Islet precursor cell (in vitro differentiated cells): ENCODE data around the gene XPO6.
A peak's percentile ranks its signal among the peaks of the same experiment; 100 is the strongest.

Experiments
- DNase-seq: peaks from one replicate; pipeline ENCODE4 v3.0.0-alpha.2; 2018

Gene XPO6

DNA sequence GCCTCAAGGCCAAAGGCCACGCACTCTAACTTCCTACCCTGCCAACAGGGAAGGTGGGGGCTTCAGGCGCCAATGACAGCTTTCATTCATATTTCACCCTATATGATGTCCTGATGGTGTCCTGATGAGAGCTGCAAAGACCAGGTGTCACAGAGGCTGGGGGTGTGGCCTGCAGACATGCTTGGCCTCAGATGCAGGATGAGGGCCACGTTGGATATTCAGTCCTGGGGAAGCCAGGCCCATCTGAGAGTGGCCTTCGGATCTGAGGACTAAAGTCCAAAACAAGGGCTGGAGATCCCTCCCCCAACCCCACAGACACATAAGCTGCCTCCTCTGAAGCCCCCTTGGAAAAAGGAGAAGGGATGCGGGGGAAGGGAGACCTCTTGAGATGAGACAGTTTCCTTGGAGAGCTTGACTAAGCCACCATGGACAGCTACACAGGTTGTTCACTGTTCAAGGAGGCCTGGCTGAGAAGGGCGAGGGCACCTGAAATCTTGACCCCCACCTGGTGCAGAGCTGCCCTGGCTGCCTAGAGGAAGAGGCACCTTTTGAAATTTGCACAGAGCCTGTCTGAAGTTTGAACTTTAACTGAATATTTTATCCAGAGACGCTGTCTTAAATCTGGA is 124.0 kb downstream of the XPO6 start:
- DNase-seq: no peak

DNA sequence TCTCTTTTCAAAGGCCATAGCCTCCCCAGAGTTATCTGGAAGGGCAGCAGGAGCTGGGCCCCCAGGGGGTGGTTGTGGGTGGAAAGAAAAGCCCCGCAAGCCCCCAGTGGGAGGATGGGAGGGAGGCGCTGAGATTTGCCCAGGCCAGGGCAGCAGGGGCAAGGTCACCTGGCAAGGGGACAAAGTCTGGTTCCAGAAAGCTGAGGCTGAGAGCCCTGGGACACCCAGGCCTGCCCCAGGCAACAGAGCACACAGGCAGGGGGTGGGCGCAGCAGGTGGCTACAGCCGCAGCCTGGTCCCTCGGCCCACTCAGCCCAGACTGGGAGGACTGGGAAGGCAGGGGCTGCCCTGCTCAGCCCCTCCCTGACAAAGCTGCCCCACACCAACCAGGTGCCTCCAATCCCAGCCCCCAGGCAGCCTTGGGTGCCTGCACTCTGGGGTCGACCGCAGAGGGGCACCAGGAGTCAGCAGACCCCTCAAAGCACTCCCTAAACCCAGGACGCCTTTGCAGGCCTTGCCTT is 124.6 kb downstream of the XPO6 start:
- no peak for DNase-seq

DNA sequence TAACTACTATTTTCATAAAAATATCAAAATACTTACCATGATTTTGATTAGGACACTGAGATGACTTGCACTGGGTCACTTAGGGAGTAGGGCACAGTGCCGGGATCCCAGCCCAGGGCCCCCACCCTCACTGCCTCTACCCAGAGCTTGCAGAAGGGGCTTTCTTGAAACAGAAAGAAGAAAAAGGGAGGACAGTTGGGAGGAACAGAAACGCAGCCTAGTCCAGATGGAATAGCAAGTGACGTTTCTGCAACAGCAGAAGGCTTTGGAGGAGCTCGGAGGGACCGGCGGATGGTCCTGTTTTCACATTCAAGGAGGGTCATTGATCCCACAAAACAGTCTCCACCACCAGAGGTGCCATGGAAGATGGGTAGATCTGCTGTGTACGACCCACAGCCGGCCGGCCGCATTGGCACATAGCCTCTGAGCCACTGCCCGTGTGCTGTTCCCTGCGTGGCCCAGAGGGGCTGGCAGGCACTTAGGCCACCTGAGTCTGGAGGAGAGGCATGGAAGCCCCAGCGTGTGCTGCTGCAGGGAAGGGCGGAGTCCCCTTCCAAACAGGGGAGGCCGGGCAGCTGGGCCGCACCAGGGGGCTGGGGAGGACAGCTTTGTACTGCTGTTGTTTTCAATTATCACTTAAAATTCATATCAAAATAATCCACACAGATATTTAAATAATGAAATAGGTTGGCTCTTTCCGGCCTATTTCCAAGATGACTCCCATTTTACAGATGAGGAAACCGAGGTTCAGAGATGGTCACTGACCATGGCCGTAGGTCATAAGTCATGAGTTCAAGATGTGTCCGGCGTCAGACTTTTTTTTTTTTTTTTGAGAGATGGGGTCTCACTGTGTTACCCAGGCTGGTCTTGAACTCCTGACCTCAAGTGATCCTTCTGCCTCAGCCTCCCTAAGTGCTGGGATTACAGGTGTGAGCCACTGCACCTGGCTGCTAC is 125.3 kb downstream of the XPO6 start:
- no peak for DNase-seq

DNA sequence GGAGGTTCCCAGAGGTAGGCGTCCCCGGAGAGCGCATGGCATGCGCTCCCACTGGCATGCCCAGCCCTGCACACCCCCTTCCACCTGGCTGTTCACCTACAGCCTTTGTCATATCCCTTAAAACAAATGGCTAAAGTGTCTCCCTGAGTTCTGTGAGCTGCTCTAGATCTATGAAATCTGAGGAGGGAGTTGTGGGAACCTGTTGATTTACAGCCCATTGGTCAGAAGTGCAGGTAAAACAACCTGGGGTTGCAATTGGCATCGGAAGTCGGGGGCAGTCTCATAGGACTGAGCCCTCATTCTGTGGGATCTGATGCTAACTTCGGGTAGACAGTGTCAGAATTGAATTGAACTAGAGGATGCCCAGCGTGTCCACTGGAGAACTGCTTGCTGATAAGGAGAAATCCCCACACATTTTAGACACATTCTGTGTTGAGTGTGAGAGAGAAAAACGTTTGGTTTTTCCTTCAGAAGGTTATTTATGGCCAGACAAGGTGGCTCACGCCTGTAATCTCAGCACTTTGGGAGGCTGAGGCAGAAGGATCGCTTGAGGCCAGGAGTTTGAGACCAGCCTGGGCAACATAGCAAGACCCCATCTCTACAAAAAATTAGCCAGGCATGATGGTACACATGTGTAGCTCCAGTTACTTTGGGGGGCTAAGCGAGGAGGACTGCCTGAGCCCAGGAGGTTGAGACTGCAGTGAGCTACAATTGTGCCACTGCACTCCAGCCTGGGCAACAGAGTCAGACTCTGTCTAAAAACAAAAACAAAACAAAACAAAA is 126.2 kb downstream of the XPO6 start:
- DNase-seq: no peak

DNA sequence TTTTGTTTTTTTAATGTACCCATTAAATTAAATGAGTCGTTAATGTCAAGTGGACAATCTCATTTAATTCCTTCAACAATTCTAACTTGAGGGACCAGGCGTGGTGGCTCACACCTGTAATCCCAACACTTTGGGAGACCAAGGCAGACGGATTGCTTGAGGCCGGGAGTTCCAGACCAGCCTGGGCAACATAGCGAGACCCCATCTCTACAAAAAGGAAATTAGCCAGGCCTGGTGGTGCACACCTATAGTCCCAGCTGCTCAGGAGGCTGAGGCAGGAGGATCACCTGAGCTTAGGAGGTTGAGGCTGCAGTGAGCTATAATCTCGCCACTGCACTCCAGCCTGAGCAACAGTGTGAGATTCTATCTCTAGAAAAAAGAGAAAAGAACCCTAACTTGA is 127.6 kb downstream of the XPO6 start:
- DNase-seq: no peak

DNA sequence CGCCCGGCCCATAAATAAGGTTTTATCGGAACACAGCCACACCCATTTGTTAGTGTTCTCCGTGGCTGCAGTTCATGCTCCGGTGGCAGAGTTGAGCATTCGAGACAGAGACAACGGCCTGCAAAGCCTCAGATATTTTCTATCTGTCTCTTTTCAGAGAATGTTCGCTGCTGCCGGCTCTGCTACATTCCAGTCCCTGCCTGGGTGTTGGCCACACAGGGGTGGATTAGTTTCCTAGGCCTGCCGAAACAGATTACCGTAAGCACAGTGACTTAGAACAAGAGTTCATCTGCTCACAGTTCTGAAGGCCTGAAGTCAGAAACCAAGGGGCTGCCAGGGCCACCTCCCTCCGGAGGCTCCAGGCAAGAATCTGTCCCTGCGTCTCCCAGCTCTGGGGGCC is 129.1 kb downstream of the XPO6 start:
- DNase-seq: peak; percentile 68

DNA sequence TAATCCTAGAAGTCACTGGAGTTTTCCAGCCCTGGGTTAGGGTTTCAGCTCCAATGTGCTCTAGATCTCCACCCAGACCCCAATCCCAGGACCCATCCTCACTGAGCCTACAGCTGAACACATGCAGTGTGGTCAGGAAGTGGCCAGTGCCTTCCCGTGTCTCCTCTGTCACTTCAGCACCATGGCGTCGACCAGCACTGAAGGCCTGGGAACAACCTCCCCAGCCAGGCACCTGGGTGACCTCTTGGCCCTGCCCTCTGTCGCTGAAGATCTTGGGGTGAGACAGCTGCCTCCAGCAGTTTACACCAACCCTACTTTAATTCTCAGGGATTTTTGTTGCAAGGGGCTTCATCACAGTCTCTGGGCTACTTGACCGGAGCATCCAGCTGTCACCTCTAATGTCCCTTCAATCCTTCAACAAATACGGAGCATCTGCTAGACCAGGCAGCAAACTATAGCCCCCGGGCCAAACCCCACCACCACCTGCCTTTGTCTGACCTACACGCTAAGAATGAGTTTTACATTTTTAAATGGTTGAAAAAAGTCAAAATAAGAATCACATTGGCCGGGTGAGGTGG is 130.3 kb downstream of the XPO6 start:
- DNase-seq: no peak

DNA sequence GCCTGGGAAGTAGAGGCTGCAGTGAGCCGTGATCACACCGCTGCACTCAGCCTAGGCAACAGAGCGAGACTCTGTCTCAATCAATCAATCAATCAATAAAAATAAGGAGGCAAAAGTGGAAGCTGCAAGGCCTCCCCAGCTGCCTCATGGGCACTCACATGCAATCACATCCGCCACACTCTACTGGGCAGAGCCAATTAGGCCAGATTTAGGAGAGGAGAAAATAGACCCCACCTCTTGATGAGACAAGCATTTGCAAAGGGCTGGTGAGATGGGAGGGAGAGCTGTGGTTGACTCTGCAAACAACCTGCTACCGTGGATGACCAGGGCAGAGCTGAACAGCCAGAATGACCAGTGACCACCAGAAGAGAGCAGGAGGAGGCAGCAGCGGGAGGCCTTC is 133.5 kb downstream of the XPO6 start:
- DNase-seq: no peak

DNA sequence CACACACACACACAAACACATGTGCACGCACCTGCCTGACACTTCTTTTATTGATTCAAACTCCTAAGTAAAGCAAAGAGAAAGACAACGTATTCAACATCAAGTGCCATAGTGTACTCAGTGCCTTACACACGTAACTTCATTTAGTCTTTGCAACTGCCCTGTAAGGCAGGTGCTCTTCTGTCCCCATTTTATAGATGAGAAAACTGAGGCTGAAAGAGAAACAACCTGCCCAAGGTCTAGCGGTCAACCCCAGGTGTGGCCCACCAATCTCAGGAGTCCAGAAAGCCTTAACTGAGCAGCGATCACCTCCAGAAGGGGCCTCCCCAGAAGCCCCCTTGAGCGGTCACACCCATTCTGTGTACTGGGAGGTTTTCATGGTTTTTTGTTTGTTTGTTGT is 137.9 kb downstream of the XPO6 start:
- no peak for DNase-seq

DNA sequence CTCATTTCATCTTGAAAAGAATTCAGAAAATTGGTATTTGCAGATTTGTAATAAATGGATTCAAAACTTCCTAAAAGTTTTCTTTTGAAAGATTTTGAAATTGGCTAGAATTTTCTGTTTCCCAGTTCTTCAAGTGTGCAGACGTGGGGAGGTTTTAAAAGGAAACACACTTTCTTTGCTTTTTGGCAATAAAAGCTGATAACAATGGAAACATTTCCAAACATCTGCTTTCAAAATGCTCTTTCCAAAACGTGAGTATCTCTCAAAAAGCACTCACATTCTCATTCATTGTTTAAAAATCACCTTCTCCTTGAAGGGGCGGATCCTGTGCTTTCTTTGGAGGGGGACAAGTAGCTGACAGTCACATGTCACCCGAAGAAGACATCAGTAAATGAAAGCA is 139.7 kb downstream of the XPO6 start:
- DNase-seq: no peak

DNA sequence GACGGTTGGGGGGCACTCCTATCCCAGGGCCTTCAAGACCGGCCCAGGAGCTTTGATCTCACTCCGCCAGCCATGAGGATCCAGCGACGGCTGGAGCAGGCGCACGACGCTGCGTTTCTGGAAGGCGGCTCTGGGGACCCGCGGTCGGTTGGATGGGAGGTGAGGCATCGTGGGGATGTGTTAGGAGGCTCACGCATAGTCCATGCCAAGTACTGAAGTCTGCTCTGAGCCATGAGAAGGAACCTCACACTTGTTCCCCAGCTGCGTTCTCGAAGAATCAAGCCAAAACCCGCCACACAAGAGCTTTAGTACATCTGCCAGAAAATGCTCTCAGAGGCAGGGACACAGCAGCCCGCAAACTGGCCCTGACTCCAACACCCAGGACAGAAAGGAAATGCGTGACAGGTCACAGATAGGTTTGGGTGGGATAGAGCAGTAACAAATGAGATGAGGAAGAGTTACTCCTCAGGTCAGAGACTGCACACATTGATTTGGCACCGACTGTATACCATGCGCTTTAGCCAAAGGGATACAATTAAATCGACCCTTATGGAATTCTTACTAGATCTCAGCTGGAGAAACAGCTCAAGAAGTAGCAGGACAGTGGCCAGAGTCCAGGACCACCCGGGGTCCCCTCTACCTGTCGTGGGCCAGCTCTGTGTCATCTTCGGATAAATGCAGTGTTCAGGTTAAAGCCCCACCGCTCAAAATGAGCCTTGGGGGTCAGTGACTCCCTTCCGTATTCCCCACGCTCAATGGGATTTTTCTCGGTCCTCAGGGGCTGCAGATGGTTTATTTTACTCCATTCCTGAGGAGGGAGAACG is 141.6 kb downstream of the XPO6 start:
- DNase-seq: no peak

DNA sequence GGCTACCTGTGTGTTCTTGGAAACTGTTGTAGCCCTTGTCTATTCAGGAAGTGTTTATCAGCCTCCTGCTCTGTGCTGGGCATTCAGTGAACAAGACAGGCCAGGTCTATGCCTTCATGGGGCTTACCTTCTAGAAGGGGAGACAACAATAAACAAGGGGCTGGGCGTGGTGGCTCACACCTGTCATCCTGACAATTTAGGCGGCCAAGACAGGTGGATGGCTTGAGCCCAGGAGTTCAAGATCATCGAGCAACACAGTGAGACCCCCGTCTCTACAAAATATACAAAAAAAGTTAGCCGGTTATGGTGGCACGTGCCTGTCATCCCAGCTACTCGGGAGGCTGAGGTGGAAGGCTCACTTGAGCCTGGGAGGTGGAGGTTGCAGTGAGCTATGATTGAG is 142.8 kb downstream of the XPO6 start:
- DNase-seq: no peak

DNA sequence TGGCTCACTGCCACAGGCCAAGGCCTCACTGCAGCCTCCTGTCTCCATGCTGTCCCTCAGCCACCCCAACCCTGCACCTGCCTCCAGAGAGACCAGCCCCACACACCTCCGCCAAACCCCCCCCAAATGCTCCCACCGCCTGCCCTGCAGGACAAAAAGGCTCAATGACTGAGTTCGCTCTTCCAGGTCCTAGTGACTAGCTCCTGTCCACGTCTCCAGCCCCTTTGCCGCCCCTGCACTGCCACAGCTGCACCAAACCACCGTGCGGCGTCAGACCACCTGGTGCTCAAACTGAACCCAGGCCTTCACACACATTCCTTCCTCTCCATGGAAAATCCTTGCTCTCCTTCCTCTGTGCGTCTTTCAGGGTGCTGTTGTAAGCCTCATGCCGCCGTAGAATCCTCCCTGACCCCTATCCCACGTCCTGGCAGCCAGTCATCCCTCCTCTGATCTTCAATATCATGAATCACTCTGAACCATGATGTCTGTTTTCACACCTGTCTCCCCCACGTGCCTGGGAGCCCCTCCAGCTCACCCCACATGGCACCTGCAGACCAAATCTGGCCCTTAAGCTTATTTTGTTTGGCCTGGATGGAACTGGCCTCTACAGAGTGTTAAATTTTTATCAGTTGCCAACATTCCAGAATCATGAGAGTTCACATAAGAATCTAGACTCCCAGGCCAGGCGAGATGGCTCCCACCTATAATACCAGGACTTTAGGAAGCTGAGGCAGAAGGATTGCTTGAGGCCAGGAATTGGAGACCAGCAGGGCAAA is 144.0 kb downstream of the XPO6 start:
- no peak for DNase-seq

DNA sequence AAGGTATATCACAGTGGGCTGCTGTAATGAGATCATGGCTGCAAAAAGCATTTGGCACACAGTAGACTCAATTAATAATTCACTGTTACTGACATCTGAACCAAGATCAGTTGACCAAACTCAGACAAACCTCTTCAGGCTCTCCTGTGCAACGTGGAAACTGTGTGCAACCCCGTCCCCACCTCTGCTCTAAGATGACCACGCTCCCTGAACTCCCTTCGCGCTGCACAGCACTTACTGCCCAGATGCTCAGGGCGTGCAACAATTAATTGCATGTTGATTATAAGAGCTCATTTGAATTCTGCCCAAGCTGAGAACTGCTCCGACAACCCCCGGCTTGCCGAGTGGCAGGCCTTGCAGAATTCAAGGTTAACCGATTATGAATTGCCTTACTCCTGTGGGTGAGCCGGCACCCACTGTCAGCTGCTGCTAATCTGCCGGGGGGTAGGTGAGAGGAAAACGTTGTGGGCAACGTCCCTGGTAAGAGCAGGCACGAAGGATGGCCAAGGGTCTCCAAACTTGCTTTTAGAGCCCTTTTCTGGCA is 147.0 kb downstream of the XPO6 start:
- no peak for DNase-seq

DNA sequence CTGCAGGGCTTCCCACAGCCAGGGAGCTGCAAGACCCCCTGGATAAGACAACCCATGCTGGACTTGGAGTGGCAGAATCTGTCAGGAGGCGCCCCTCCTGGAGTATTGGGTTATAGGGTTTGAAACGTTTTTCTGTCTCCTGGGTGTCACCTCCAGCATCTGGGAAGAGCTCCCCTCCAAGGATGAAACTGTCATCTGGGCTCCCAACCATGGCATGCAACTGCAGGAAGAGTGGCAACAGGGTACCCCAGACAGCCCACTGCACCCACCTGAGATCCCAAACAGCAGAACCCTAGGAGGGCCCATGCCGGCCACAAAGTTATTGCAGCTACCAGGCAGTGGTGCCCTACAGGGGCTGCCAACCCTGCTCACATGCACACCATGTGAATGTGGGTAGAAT is 147.6 kb downstream of the XPO6 start:
- no peak for DNase-seq

DNA sequence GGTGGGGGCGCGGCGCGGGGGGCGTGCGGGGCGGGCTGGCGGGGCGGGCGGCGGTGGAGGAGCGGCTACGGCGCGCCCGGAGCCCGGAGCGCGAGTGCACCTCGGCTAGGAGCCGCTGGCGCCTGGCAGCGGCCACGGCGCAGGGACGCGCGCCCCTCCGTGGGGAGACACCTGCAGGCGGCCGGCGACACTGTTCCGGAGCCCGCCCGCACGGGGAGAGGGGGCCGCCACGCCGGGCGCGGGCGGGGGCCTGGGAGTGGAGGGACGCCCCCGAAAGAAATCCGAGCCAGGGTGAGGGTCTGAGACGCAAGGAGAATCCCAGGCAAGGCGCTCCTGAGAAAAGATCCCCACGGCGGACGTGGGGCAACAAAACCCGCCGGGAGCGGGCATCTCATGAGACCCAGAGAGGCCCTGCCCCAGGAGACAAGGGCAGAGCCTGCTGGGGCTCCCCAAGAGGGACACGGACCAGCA is 148.1 kb downstream of the XPO6 start, which contains the start of gene GSG1L:
Gene GSG1L (minus strand): TSS at position 124 of the 471 bp plus-strand sequence. CDS start 290 bp downstream, outside the sequence.
- DNase-seq: no peak

DNA sequence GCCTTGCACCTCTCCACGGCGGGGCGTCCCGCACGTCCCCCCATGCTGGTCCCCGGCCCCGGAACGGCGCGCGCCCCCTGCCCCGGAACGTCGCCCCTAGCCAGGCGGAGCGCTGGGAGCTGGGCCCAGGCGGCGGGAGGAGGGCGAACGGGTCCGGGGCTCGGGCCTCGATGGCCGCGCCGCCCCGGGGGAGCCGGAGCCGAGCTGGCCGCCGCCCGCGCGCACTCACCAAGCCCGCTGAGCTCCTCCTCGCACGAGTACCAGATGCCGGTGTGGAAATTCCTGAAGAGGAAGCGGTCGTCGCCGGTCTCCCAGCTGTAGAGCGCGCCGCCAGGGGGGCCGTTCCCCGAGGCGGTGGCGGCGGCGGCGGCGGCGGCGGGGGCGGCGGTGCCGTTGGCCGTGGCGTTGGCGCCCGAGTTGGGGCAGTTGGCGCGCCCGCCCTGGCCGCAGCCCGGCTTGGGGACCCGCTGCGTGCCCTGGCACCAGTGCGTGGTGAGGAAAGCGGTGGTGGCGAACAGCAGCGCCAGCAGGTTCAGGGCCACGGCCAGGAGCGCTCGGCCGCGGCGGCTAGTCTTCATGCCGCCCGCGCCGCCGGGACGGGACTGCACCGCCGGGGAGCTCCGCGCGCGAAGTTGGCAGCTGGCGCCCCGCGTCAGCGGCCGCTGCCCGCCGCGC is 148.8 kb downstream of the XPO6 start:
- DNase-seq: no peak

DNA sequence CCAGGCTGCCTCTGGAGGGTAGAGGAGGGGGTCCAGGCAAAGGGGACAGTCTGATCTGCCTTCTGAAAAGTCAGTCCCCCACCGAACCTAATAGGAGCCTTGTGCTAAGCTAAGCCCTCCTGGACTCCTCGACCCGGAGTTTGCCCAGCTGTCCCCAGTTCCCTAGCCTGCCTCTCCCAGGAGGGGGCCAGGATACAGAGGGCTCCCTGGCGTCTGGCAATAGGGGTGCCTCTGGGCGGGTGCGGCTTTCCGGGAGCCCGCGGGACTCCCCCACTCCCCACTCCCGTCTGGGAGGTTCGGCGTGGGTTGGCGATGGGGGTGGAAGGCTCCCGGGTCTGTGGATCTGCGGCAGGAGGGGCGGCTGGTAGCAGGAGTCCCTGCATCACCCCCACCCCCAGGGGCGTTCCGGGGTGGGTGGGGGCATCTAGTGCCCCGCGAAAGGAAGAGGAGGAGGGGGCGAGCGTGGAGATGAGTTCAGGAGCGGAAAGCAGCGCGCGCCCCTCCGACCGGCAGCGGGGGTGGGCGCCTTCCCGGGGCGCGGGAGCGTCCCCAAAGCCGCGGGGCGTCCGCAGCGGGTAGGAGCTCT is 149.4 kb downstream of the XPO6 start:
- no peak for DNase-seq

DNA sequence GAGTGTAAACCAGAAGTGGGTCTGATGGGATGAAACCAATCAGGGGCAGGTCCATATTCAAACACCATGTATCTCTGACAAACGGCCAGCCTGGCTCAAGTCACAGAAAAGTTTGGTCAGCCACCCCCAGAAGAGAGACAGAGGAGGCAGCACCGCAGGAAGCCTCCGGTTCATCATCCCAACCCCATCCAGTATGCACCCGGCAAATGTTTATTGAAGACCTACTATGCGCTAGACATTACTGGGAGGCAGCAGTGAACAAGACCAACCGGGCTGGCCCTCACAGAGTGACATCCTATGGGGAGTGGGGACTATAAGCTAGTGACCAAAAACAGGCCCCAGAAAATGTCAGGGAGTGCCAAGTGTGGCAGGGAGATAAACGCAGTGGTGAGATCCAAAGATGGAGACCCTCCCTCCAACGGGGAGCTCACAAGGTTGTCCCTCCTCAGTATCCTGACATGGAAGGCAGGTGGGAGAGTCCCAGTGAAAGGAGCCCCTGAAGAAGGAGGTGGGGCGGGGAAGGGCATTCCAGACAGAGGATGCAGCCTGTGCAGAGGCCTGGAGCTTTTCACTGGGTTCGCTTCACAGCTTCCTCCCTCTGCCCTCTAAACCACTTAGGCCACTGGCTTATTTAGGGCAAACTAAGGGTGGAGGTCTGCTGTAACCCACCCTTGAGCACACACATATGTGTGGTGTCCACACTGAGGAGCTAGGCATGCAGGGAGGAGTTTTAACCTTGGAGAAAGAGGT is 150.2 kb downstream of the XPO6 start:
- DNase-seq: no peak
